GM21737 (cell line): ENCODE results near the gene JUNB.
"Not testable (repeated sequence)": the region's sequence is repeated elsewhere in the genome, so short reads cannot be mapped to it uniquely, and the experiment has no call there.

Experiments
- ATAC-seq: cut with Tn5 transposase; IDR thresholded peaks from one replicate; pipeline ENCODE4 v1.9.1; 2021; ENCODE audit warnings: mild to moderate bottlenecking, moderate library complexity; ENCODE audit not compliant: unreplicated experiment

JUNB gene

DNA sequence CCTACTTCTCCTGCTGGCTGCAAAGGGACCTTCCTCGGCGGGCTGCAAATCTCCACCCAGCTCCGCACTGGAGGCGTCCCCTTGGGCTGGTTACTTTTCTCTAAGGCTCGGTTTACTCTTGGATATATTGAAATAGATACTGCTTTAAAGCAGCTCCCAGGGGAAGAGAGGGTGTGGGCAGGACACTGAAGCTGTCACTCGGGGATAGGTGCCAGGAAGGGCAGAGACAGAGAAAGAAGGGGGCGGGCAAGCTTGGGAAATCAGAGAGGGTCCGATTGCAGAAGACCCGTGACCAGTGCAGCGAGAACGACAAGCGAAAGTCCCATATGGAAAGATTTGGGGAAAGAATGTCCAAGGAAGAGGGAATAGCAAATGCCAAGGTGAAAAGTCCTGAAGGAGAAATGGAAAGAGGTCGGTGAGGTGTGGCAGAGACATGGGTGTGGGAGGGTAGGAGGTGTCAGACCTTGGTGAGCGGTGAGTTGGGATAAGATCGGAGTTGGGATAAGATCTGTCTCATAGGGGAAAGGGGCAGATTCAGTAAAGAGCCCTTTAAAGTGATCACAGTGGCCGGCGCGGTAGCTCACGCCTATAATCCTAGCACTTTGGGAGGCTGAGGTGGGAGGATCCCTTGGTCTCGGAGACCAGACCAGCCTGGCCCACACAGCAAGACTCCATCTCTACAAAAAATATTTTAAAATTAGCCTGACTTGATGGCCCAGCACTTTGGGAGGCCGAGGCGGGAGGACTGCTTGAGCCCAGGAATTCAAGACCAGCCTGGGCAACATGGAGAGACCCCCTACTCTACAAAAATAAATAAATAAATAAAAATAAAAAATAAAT lies 11.2 kb downstream of the JUNB start:
- no peak for ATAC-seq

- no peak for ATAC-seq
Measured at GRCh38 chr19:12804051-12804450, 12.8 kb downstream of the JUNB start.

DNA sequence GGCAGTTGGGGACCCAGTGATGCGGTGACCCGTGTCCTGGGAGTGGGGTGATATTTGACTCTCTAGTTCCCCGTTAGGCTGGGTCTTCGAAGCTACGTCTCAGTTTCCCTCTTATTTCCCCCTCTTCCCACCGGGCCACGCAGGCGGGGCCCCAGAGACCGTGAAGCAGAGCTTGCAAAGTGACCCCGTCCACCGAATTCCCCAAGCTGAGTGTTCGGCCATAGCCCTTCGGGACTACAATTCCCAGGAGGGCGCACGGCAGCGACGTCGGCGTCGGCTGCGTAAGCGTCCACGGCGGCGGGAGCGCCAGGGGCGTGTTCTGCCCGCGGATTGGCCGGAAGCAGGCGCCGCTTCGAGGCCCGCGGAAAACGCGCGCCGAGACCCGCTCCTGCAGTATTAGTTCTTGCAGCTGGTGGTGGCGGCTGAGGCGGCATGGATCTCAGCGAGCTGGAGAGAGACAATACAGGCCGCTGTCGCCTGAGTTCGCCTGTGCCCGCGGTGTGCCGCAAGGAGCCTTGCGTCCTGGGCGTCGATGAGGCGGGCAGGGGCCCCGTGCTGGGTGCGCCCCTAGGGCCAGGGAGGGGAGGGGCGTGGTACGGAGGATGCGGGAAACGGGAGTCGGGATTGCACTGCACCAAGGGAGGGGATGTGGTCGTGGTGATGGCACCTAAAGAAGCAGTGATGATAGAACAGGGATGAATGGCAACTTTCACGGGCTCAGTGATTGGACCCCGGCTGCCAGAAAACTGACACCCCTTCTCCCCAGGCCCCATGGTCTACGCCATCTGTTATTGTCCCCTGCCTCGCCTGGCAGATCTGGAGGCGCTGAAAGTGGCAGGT lies 15.2 kb downstream of the JUNB start, which contains the start of gene RNASEH2A:
Gene RNASEH2A (plus strand): TSS at position 343 of the 840 bp plus-strand sequence. CDS start 90 bp downstream, at position 433.
- ATAC-seq = peak; percentile 83

DNA sequence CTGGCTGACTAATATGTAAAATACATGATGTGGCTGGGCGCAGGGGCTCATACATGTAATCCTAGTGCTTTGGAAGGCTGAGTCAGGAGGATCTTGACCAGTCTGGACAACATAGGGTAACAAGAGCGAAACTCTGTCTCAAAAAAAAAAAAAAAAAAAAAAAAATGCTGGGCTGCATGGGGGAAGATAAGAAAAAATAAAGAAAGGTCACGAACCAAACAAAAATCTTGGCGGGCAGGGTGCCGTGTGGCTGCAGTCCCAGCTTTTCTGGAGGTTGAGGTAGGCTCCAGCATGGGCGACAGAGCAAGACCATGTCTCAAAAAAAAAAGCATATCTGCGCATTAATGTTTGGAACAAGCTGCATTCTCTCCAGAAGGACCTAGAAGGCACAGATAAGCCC lies 23.8 kb downstream of the JUNB start:
- no peak for ATAC-seq

DNA sequence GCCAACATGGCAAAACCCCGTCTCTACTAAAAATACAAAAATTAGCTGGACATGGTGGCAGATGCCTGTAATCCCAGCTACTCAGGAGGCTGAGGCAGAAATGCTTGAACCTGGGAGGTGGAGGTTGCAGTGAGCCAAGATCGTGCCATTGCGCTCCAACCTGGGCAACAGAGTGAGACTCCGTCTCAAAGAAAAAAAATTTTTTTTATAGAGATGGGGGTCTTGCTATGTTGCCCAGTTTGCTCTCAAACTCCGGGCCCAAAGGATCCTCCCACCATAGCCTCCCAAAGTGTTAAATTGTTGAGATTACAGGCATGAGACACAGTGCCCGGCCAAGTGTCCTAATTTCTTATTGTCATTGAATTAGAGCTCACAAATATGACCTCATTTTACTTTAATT lies 25.9 kb downstream of the JUNB start:
- ATAC-seq = not testable (repeated sequence)

DNA sequence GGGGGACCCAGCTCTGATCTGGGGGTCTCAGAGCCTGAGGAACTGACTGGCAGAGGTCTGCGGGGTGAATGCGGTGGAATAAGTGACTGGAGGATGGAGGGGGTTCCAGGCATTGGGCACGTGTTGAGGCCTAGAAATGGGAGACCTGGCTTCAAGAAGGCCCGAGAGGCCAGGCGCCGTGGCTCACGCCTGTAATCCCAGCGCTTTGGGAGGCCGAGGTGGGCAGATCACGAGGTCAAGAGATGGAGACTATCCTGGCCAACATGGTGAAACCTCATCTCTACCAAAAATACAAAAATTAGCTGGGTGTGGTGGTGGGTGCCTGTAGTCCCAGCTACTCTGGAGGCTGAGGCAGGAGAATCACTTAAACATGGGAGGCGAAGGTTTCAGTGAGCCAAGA lies 26.5 kb downstream of the JUNB start:
- ATAC-seq = not testable (repeated sequence)

DNA sequence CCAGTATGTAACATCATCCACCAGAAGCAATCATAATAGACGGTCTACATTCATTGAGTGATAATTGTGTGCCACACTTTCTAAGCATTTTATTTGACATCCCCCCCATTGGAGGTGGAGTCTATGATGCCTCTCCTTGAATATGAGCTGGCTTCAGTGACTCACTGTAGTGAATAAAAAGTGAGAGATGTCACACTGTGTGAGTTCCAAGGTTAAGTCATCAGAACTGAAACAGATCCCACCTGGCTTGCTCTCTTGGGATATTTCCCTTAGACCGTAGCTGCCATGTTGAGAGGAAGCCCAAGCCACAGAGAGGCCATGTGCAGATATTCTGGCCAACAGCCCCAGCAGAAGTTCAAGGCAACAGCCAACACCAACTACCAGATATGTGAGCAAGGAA lies 30.5 kb downstream of the JUNB start:
- no peak for ATAC-seq

DNA sequence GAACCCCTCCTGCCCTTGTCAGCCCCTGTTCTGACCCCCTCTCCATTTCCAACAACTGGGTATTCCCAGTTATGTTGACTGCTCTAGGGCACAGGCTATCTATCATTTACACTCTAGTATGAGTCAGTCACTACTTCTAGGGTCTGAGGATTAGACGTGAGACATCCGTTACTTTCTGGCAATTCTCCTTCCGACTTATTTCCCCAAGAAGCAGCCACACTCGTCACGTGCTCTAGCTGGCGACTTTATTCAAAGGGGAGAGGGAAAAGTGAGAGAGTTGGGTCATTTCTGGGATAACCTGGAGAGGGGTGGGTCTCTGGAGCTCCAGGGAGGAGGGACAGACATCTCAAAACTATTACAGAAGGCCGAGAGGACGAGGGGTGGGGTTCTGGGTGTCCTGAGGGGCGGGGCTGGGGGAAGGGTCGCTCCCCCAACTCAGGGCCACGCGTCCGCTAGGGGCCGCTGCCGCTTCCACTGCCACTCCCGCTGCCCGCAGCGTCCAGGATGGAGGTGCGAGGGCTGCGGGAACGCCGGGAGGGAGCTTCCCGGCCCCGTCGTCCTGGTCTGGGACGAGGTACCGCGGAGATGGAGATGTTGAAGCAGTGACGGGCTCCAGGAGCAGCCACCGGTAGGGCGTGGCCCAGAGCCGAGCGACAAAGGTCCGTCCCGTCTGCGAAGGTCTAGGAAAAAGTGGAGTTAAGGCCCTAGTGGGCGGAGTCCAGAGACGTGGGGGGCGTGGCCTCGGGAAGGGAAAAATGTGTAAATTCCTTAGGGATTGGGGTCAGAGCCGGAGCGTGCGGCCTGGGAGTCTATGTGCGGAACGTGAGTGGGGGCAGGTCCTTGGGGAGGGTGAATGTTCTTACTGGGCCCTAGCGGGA lies 34.2 kb downstream of the JUNB start:
- ATAC-seq = no peak

- no peak for ATAC-seq
Measured at GRCh38 chr19:12828494-12828893, 37.2 kb downstream of the JUNB start.

- no peak for ATAC-seq
Measured at GRCh38 chr19:12833418-12833737, 42.1 kb downstream of the JUNB start.

DNA sequence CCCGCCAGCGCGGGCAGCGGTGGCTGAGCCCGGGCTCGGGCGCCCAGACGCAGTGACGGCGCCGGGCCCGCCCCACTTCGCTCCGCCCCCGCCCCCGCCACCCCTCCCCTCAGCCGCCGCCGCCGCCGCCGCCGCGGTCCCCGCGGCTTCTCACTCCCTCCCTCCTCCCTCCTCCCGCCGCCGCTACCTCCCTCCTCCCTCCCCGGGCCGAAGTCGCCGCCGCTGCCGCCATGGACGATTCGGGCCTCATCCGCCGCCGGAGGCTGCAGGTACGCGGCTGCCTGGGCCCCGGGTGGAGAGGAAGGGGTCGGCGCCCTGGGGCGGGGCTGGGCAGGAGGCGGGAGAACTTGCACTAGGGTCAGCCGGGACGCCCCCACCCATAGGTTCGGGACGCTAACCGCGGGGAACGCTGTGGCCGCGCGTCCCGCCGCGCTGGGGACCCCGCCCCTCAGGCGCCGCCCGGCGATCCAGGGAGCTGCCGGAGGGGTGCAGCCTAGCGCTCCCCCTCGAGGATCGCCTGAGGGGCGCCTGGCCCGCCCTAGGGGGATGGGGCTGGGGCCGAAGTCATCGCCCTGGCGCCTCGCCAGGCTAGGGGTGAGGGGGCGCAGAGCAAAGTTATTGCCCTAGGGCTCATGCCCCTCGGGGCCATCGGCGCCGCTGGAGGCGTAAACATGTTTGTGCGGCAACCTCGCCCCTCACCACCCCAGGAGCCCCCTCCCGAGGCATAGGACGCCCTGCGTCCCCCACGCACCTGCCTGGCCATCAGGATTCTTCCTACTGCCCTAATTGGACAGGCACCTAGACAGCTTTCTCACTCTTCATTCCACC lies 42.7 kb downstream of the JUNB start:
- ATAC-seq = no peak

DNA sequence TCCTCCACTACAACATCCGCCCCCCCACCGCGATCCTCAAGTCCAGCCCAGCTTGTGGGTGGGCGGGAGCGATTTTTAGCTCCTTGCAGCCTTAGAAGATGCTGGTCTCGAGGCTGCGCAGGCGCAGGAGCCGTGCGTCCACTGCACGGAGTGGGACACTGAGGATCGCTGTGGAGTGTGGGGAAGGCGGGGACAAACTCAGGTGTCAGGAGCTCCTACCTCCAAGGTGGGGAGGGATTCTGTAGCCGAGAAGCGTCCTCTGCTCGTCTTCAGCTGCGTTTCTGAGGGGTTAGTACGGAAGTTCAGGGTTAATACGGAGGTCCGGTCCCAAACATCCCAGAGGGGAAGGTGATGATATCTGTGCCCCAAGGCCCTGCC lies 43.3 kb downstream of the JUNB start, which contains the start of gene RTBDN:
Gene RTBDN (minus strand): TSS at position 14 of the 378 bp plus-strand sequence. CDS start 4,600 bp downstream, outside the sequence.
- ATAC-seq = no peak

DNA sequence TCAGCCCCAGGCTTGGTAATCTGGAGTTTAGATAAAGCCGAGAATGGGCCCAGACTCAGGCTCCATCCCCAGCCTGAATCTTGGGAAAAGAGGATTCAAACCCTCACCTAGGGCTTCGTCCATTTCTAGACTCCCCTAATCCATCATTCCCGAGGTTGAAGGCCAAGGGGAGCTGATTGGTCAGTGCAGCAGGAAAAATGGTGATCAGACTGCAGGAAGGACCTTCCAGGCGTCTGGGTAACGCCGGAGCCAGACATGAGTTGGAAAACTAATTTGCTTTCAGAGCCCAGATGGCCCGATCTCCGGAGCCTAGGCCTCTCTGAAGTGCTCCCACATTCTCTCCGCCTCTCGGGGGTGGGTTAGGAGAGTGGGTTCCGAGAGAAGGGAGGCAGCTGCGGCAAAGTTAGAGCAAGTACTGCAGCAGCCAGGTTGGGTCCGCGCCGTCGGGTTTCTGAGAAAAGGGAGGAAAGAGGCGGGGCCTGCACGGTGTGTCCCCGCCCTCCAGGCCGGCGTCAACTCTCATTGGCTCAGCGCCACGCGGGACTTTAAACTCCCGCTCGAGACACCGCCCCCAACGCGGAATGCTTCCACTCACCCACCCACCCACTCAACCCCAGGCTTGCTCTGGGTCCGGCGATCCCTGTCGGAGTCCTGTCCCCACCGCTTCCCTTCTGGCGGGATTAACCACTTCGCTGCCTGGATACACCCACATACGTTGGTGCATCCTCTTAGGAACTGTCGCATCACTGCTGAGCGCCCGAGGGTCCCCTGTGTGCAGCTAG lies 43.9 kb downstream of the JUNB start:
- ATAC-seq = no peak

DNA sequence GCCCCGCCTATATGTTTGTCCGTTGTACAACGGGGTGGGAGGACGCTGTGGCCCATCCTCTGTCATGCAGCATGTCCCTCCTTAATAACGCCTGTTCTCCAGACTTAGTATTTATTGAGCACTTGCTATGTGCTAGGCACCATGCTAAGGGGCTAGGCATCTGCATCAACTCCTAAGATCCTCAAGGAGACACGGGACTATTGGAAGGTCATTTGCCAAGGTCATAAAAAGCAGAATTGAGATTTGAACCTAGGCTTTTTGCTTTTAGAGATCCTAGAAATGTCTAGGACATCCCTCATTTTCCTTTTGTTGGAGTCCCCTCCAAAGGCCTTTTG lies 45.2 kb downstream of the JUNB start:
- no peak for ATAC-seq

GRCh38 chr19:12837225-12837624 lies 45.9 kb downstream of the JUNB start:
- ATAC-seq = no peak

DNA sequence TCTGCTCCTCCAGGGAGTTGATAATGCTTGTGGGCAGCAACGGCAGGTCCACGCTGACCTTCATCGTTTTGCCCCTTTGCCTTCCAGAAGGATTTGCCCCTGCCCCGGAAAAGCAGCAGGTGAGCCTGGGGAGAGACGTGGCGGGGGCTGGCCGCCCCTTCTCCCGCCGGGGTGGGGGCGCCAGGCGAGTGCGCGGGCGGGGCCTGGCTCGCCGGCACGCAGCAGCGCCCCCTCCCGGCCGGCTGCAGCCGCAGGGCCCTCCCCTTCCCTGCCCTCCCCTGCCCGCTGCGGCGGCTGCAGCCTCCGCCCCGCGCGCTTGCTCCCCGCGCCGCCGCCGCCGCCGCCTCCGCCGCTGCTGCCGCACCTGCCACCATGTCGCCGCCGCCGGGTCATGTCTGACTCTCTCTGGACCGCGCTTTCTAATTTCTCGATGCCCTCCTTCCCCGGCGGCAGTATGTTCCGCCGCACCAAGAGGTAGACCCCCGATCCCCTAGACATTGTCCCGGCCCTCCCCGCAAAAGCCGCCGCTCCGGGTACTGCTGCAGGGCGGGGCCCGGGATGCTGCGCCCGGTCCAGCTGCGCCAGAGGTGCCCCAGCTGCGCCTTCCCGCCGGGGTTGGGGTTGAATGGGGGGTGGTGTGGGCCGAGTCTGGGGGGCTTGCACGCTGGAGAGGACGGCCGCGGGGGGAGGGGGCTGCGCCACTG lies 47.0 kb downstream of the JUNB start, which contains the start of gene MAST1:
Gene MAST1 (plus strand): TSS at position 334 of the 704 bp plus-strand sequence. CDS start 58 bp downstream, at position 392.
- ATAC-seq = no peak

DNA sequence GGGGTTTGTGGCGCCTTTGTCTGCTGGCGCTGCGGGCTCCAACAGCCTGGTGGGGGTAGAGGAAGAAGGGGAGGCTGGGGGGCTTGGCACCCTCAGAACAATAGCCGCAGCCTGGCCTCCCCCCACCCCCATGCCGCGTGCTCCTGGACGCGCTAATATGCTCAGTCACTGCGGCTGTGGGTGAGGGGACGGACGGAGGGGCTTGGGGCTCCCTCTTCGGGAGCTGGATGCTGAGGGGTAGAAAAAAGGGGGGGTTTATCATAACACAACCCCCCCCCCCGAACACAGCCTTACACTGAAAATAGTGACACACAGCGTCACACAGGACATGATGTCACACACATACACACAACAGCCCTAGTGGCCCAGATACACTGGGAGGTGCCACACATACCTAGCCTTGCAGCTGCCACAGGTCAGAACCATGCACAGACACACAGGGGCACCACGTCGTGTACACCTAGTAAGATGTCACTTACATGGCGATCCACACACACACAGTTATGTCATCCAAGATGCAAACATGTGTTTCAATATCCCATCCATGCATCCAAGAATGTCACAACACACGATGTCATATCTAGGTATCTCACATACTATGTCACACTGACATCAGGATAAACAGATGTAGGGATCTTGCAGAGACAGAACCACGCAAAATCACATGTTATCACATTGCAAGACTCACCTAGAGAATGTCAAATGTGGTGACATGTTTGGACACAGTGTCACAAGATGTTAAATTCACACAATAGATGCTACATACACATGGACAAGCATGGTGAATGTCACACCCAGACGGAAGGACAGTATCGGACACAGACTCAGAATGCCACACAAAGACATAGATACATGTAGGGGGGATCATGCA lies 47.8 kb downstream of the JUNB start:
- ATAC-seq = no peak
